SH-SY5Y (cell line): ENCODE results near the gene PPP2R5C.

Source experiments
- GATA2 ChIP-seq: IDR thresholded peaks from 2 replicates; pipeline ENCODE4 v1.6.1; 2011; ENCODE audit warnings: mild to moderate bottlenecking, low read depth, low read length
- GATA3 ChIP-seq: IDR thresholded peaks from 2 replicates; pipeline ENCODE4 v1.6.1; 2011; ENCODE audit warnings: low read depth, mild to moderate bottlenecking, low read length, moderate library complexity

The PPP2R5C gene

GRCh38 chr14:101894365-101895081 is 133.0 kb downstream of the PPP2R5C start:
- TF ChIP-seq GATA3: no peak
- TF ChIP-seq GATA2: no peak

GRCh38 chr14:101895256-101895655 is 133.7 kb downstream of the PPP2R5C start:
- TF ChIP-seq GATA2 (no peak), GATA3 (no peak)

- TF ChIP-seq GATA2 (no peak), GATA3 (no peak)
Measured at GRCh38 chr14:101897326-101897725, 135.8 kb downstream of the PPP2R5C start.

GRCh38 chr14:101898416-101898815 is 136.9 kb downstream of the PPP2R5C start:
- TF ChIP-seq GATA2 (no peak), GATA3 (no peak)

- TF ChIP-seq GATA2: no peak
- no peak for TF ChIP-seq GATA3
Measured at GRCh38 chr14:101899263-101899662, 137.8 kb downstream of the PPP2R5C start.

DNA sequence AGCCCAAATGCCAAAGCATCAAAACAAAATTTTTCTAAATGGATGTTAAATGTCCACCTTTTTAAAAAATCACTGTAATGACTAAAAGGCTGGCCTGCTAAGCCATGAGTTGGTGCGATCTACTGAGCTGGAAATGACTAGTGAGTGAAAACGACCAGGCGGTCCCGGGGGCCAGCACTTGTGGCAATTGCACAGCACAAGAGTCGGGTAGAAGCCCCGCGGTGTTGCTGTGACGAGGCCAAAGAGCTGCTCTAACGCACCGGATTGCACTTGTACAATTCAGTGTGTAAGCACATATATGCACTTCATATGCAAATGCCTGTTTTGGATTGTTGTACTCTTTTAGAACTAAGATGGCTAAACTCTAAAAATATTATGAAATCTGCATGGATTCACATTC is 138.7 kb downstream of the PPP2R5C start:
- TF ChIP-seq GATA2 (no peak), GATA3 (no peak)

- TF ChIP-seq GATA3 (no peak), GATA2 (no peak)
Measured at GRCh38 chr14:101903111-101903561, 141.6 kb downstream of the PPP2R5C start.

DNA sequence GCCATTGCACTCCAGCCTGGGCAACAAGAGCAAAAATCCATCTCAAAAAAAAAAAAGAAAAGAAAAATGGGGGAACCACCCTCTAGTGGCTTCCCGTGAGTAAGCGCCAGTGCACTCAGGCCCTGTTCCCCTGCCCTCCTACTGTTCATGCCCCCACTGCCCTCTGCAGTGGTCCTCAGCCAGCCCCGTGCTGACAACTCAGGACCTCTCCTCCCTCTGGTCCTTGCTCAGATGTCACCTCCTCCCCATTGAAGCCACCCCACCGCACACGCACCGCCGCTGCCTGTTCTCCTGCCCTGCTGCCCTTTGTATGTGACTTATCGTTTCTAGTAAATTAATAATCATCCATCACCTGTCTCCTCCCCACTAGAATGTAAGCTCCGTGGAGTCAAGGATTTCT is 144.1 kb downstream of the PPP2R5C start:
- TF ChIP-seq GATA2 (no peak), GATA3 (no peak)

DNA sequence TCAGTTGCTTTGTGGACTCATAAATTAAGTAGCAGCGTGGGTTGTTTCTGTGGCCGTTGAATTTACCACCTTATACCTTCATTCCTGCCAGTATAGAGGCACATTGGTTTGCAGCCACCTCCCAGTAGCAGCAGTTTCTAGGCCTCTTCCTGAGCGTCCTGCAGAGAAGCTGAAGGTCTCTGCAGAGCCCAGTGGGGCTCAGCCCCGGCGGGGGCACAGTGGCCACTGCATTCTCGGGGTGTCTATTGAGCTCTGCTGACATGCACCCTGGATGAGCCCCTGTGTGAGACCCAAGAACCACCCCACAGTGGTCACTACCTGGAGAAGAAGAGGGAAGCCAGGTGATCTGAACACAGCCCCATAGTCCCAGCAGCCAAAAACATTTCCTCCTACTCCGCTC is 145.1 kb downstream of the PPP2R5C start:
- TF ChIP-seq GATA3: no peak
- no peak for TF ChIP-seq GATA2

GRCh38 chr14:101907619-101908018 is 146.1 kb downstream of the PPP2R5C start:
- TF ChIP-seq GATA2: no peak
- no peak for TF ChIP-seq GATA3

DNA sequence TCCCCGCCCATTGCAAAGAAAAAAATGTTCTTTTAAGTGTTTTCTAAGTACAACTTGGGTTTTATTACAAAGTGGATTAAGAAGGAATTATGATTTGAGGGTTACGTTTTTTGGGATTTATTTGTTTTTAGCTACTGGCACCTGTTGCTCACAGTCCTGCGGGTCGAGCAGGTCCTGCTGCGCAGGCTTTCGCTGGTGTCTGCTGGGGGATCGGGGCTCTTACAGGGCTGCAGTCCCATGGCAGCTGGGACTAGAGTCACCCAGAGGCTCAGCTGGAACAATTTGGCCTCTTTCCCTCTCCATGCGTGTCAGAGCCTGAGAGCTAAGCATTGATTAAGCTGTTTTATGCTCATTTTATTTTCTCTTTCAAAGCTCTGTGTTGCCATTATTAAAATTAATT is 147.3 kb downstream of the PPP2R5C start:
- no peak for TF ChIP-seq GATA3

- TF ChIP-seq GATA2 (no peak), GATA3 (no peak)
Measured at GRCh38 chr14:101909371-101910096, 148.0 kb downstream of the PPP2R5C start.

- no peak for TF ChIP-seq GATA2
Measured at GRCh38 chr14:101912841-101913240, 151.3 kb downstream of the PPP2R5C start.

DNA sequence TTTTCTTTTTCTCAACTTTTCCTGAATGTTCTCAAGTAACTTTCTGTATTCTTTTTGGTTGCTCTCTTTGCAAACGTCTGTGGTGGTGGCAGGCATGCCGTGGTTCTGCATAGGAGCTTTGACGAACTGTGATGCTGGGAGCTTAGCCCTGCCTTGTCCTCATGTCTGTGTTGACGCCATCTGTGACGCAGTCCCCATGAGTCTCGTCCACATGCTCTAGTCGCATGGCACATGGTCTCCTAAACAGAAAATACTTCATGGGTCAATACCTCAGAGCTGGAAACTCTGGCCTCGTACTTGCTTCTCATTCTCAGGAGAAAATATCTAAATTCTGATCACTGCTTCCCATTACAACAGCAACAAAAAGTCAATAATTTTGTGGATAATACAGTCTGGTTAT is 152.6 kb downstream of the PPP2R5C start:
- TF ChIP-seq GATA3: no peak
- TF ChIP-seq GATA2: no peak
